K562 (cell line): ENCODE measurements around the gene EFCAB13. TPM values are rescaled to one million over a fixed set of nuclear protein-coding genes. Genes with fewer than 3 reads are reported as not detected.

ENCODE experiments used
- E4F1 ChIP-seq: fragments of 250-450 bp; sonication (Bioruptor Pico); IDR thresholded peaks from 2 replicates; pipeline ENCODE4 v1.5.0; 2021; ENCODE audit warnings: mild to moderate bottlenecking, borderline replicate concordance
- ELF1 ChIP-seq: fragments of 200-800 bp; sonication (Bioruptor generic); IDR thresholded peaks from 2 replicates; pipeline ENCODE4 v1.6.1; 2016; ENCODE audit warnings: missing genetic modification characterization, missing compliant biosample characterization
- FIP1L1 ChIP-seq: fragments of 200-400 bp; formaldehyde crosslinking; IDR thresholded peaks from 2 replicates; pipeline ENCODE4 v1.6.1; 2018; ENCODE audit warnings: mild to moderate bottlenecking, low read depth, low read length; ENCODE audit not compliant: poor library complexity, severe bottlenecking
- FOS ChIP-seq: IDR thresholded peaks from 3 replicates; pipeline ENCODE4 v1.6.1; 2011; ENCODE audit not compliant: insufficient read length; ENCODE audit errors: extremely low read depth
- HDAC2 ChIP-seq: fragments of 450-650 bp; IDR thresholded peaks from 2 replicates; pipeline ENCODE4 v1.6.1; 2016; ENCODE audit warnings: mild to moderate bottlenecking
- KAT7 ChIP-seq: sonication (generic); formaldehyde crosslinking; IDR thresholded peaks from 2 replicates; pipeline ENCODE4 v1.8.0; 2022; ENCODE audit warnings: missing genetic modification reagents, mild to moderate bottlenecking, borderline replicate concordance
- MAFK ChIP-seq: IDR thresholded peaks from 2 replicates; pipeline ENCODE4 v1.6.1; 2011; ENCODE audit warnings: low read length, improper control_type of control experiment
- MCM3 ChIP-seq: fragments of 450-650 bp; IDR thresholded peaks from 2 replicates; pipeline ENCODE4 v1.6.1; 2016
- NFIC ChIP-seq: fragments of 450-650 bp; IDR thresholded peaks from 2 replicates; pipeline ENCODE4 v1.6.1; 2017; ENCODE audit warnings: mild to moderate bottlenecking, inconsistent platforms
- NR2C1 ChIP-seq, 2 experiments: fragments of 450-650 bp; IDR thresholded peaks; 2 replicates each; pipeline ENCODE4 v1.6.1; 2017; ENCODE audit warnings: mild to moderate bottlenecking in 2 of 2, antibody characterized with exemption in 1 of 2, inconsistent platforms in 1 of 2, missing compliant biosample characterization in 1 of 2, missing genetic modification characterization in 1 of 2
- SAFB2 ChIP-seq: fragments of 200-400 bp; formaldehyde crosslinking; IDR thresholded peaks from 2 replicates; pipeline ENCODE4 v1.6.1; 2018; ENCODE audit warnings: borderline replicate concordance, low read length, low read depth, moderate library complexity; ENCODE audit not compliant: severe bottlenecking
- SETDB1 ChIP-seq: IDR thresholded peaks from one replicate; pipeline ENCODE4 v1.6.1; 2012; ENCODE audit warnings: low read length, control low read depth, inconsistent platforms
- SMAD2 ChIP-seq: fragments of 150-350 bp; IDR thresholded peaks from 2 replicates; pipeline ENCODE4 v1.6.1; 2014; ENCODE audit warnings: low read depth, mild to moderate bottlenecking, low read length
- SRSF3 ChIP-seq: fragments of 200-400 bp; formaldehyde crosslinking; IDR thresholded peaks from 2 replicates; pipeline ENCODE4 v1.6.1; 2016; ENCODE audit warnings: mild to moderate bottlenecking, low read length, moderate library complexity; ENCODE audit not compliant: insufficient read depth
- STAG1 ChIP-seq: sonication (generic); formaldehyde crosslinking; IDR thresholded peaks from 2 replicates; pipeline ENCODE4 v1.5.0; 2020; ENCODE audit warnings: missing genetic modification reagents, borderline replicate concordance
- TCF3 ChIP-seq: sonication (generic); formaldehyde crosslinking; IDR thresholded peaks from 2 replicates; pipeline ENCODE4 v1.4.0; 2020; ENCODE audit warnings: mild to moderate bottlenecking, missing genetic modification reagents
- ZC3H4 ChIP-seq: sonication (generic); formaldehyde crosslinking; IDR thresholded peaks from 2 replicates; pipeline ENCODE4 v1.9.0; 2021; ENCODE audit warnings: missing genetic modification reagents, borderline replicate concordance
- ZNF311 ChIP-seq: fragments of 250-450 bp; sonication (Bioruptor Pico); IDR thresholded peaks from 2 replicates; pipeline ENCODE4 v1.4.0; 2020; ENCODE audit warnings: mild to moderate bottlenecking, moderate library complexity
- ZNF561 ChIP-seq: fragments of 450-650 bp; formaldehyde crosslinking; conservative IDR thresholded peaks from 2 replicates; pipeline ENCODE4 v1.4.0; 2020; ENCODE audit warnings: mild to moderate bottlenecking, moderate library complexity
- polyA plus RNA-seq, 8 experiments: library from polyadenylated mRNA; depleted of rRNA in 4 of 8; stranded (reverse) in 5 of 8; unstranded in 3 of 8; fragments of >200 nt; fragmentation: Nextera tagmentation in 2 of 8; fragmentation: Illumina TruSeq in 1 of 8; extraction: Ambion mirVana in 2 of 8; extraction: Trizol in 1 of 8; gene quantifications; 2 replicates each; pipeline versions ENCODE4 v1.2.1 to v1.2.3, GENCODE V29; 2011 to 2014; ENCODE audit warnings: inconsistent platforms in 1 of 8, missing spikeins in 1 of 8
- total RNA-seq, 7 experiments: library from RNA; depleted of rRNA in 6 of 7; stranded (reverse); fragments of >200 nt in 6 of 7; fragmentation: Illumina TruSeq in 2 of 7; extraction: Trizol in 2 of 7; gene quantifications; 2 replicates each; pipeline versions ENCODE4 v1.2.1 to v1.2.3, GENCODE V29; 2011 to 2021; ENCODE audit warnings: low replicate concordance in 1 of 7
- TF ChIP-seq, protein P1 (sequence below): fragments of 200-400 bp; formaldehyde crosslinking; IDR thresholded peaks from 2 replicates; pipeline ENCODE4 v1.6.1; 2017; ENCODE audit warnings: mild to moderate bottlenecking, low read depth, low read length, moderate library complexity
- TF ChIP-seq, protein P2 (sequence below): fragments of 450-650 bp; formaldehyde crosslinking; IDR thresholded peaks from 2 replicates; pipeline ENCODE4 v1.4.0; 2020; ENCODE audit warnings: mild to moderate bottlenecking, moderate library complexity

EFCAB13 gene
- total and polyA plus RNA-seq, 9 of the 15 experiments (the other 6 are each of a cell fraction or from before 2014, with no cell fraction given) = 0.32 to 1.3 (median 0.95) TPM

DNA sequence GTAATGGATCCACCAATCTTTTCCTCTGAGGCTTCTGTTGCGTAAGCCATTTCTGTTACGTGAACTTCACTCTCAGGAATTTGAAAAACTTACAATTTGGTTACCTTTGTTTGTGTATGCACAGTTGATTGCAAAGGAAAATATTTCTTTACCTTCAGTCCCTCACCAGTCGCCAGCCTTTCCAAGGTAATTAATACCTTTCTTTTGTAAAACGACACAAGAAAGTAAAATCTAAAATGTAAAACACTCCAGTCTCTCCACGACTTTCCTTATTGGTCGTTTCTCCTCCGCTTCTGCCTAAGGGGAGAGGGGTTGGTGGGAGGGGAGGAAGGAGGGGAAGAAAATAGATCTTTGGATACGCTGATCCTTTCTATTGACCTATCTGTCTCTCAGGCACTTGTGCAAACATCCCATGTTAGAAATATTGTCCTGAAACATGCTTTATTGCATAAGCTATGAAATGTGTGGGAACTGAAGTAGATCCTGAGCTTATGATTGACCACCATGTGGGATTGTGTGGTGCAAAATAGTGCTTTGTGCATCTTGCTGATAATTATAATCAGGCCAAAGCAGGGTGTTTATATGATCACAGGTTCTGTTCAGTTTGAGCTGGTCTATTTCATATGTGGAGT, 32.4 kb upstream of the EFCAB13 start (continued):
- TF ChIP-seq, protein P1, sequence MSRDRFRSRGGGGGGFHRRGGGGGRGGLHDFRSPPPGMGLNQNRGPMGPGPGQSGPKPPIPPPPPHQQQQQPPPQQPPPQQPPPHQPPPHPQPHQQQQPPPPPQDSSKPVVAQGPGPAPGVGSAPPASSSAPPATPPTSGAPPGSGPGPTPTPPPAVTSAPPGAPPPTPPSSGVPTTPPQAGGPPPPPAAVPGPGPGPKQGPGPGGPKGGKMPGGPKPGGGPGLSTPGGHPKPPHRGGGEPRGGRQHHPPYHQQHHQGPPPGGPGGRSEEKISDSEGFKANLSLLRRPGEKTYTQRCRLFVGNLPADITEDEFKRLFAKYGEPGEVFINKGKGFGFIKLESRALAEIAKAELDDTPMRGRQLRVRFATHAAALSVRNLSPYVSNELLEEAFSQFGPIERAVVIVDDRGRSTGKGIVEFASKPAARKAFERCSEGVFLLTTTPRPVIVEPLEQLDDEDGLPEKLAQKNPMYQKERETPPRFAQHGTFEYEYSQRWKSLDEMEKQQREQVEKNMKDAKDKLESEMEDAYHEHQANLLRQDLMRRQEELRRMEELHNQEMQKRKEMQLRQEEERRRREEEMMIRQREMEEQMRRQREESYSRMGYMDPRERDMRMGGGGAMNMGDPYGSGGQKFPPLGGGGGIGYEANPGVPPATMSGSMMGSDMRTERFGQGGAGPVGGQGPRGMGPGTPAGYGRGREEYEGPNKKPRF = no peak
- TF ChIP-seq FIP1L1 (no peak), SAFB2 (no peak), E4F1 (no peak), STAG1 (no peak), SRSF3 (no peak), MAFK (no peak), SETDB1 (no peak), KAT7 (CRISPR knock-in tag) (no peak), ZNF561 (CRISPR knock-in tag) (no peak), FOS (no peak), ZNF311 (CRISPR knock-in tag) (no peak), MCM3 (no peak), ZC3H4 (CRISPR knock-in tag) (no peak), HDAC2 (0 out of 2 replicates have a peak, but pooled peaks have one; percentile 29), TCF3 (CRISPR knock-in tag) (peak; percentile 93), NR2C1 (IDR thresholded peaks at IDR 0.05) (0 out of 2 replicates have a peak, but pooled peaks have one; percentile 12), NR2C1 (tag; IDR thresholded peaks at IDR 0.05) (no peak), ELF1 (no peak), SMAD2 (no peak), NFIC (peak; percentile 53; the same call in 1 of the 2 replicates)
- TF ChIP-seq, protein P2, sequence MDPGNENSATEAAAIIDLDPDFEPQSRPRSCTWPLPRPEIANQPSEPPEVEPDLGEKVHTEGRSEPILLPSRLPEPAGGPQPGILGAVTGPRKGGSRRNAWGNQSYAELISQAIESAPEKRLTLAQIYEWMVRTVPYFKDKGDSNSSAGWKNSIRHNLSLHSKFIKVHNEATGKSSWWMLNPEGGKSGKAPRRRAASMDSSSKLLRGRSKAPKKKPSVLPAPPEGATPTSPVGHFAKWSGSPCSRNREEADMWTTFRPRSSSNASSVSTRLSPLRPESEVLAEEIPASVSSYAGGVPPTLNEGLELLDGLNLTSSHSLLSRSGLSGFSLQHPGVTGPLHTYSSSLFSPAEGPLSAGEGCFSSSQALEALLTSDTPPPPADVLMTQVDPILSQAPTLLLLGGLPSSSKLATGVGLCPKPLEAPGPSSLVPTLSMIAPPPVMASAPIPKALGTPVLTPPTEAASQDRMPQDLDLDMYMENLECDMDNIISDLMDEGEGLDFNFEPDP (CRISPR knock-in tag) = no peak
